ENCODE results near the gene PCCB. TPM values are rescaled to one million over a fixed set of nuclear protein-coding genes. Genes with fewer than 3 reads are reported as not detected.

Gene PCCB
- polyA plus RNA-seq, 2 donors: 16.3 to 30.2 TPM

Other genes starting within 250 kb of the PCCB start
- gene MSL2, start 54.0 kb upstream of the PCCB start, polyA plus RNA-seq: 1 to 10 TPM; 3.1 to 4.7 TPM

Data from esophagus (tissue), 2 donors.